ENCODE measurements around the gene CBFA2T2.
A peak's percentile ranks its signal among the peaks of the same experiment; 100 is the strongest.
"Not testable (repeated sequence)": the region's sequence is repeated elsewhere in the genome, so short reads cannot be mapped to it uniquely, and the experiment has no call there.

The CBFA2T2 gene

DNA sequence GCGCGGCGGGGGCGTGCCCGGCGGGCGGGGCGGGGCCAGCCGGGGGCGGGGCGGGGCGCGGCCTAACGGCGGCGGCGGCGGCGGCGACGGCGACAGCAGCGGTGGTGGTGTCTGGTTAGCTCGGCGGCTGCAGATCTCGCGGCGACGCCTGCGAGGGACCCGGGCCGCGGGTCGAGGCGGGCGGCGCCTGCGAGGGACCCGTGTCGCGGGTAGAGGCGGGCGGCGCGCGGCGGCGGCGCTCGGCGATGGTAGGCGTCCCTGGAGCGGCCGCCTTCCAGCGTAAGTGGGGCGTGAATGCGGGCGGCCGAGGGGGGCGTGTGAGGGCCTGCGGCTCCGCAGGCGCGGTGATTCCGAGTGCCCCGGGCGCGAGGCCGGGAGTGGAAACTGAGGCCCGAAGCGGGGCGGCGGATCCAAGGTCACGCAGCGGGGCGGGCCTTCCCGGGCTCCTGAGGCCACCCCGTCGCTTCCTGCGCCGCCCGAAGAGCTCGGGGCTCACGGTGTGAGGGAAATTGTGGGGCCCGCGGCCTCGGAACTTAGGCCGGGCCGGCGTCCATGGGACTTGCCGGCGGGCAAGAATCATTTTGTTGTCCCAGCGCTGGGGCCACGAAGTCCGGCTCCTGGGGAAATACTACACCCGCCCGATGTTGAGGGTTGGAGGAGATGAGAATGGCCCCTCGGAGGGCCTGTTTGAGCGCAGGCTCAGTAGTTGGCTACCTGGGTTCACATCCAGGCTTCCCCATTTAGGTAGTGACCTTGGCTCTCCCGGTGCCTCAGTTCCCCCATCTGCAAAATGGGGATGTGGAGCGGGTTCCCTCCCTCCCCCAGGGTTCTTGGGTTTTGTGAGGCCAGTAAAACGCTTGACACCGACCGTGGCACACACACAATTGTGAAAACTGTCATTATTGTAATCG is at the start of gene CBFA2T2:
CBFA2T2 (plus strand) TSS at position 74 of the 911 bp plus-strand sequence; CDS start at position 246, 172 bp downstream.
- Histone ChIP-seq H3K9me3 (ENCODE audit: control insufficient read depth in 2 of 2, low read length in 2 of 2) (no peaks in the 10 kb centered on the region), H3K27ac (ENCODE audit: low read depth in 2 of 2, low read length in 2 of 2) (peak within 1 kb of the TSS; percentile 93 to 96), H3K9ac (ENCODE audit: low read depth in 1 of 2, low read length in 2 of 2) (peak within 1 kb of the TSS; percentile 92 to 93), H3K4me1 (ENCODE audit: control insufficient read depth in 2 of 2, insufficient read depth in 2 of 2, low read length in 2 of 2) (peaks cover 0 to 4% of the 10 kb centered on the region in 2 donors), H3K36me3 (ENCODE audit: control insufficient read depth in 2 of 2, insufficient read depth in 2 of 2, low read length in 2 of 2) (no peaks in the 10 kb centered on the region), H3K27me3 (ENCODE audit: control insufficient read depth in 2 of 2, insufficient read depth in 2 of 2, low read length in 2 of 2) (no peaks in the 10 kb centered on the region), H3K4me3 (ENCODE audit: low read length in 2 of 2) (peak within 1 kb of the TSS; percentile 79 to 87)

DNA sequence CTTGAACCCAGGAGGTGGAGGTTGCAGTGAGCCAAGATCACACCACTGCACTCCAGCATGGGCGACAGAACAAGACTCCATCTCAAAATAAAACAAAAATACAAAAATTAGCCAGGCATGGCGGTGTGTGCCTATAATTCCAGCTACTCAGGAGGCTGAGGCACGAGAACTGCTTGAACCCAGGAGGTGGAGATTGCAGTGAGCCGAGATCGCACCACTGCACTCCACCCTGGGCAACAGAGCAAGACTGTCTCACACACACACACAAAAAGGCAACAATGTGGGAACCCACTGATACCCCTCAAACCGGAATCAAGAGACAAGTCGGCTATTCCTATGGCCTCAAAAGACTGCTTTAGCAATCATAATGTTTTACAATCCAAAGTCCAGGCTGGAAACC is 49.3 kb upstream of the CBFA2T2 start:
- not testable (repeated sequence) for H3K4me3 ChIP-seq (ENCODE audit: low read length in 2 of 2); H3K36me3 ChIP-seq (ENCODE audit: control insufficient read depth in 2 of 2, insufficient read depth in 2 of 2, low read length in 2 of 2); H3K9ac ChIP-seq (ENCODE audit: low read depth in 1 of 2, low read length in 2 of 2); H3K27me3 ChIP-seq (ENCODE audit: control insufficient read depth in 2 of 2, insufficient read depth in 2 of 2, low read length in 2 of 2); H3K9me3 ChIP-seq (ENCODE audit: control insufficient read depth in 2 of 2, low read length in 2 of 2); H3K27ac ChIP-seq (ENCODE audit: low read depth in 2 of 2, low read length in 2 of 2); H3K4me1 ChIP-seq (ENCODE audit: control insufficient read depth in 2 of 2, insufficient read depth in 2 of 2, low read length in 2 of 2)

DNA sequence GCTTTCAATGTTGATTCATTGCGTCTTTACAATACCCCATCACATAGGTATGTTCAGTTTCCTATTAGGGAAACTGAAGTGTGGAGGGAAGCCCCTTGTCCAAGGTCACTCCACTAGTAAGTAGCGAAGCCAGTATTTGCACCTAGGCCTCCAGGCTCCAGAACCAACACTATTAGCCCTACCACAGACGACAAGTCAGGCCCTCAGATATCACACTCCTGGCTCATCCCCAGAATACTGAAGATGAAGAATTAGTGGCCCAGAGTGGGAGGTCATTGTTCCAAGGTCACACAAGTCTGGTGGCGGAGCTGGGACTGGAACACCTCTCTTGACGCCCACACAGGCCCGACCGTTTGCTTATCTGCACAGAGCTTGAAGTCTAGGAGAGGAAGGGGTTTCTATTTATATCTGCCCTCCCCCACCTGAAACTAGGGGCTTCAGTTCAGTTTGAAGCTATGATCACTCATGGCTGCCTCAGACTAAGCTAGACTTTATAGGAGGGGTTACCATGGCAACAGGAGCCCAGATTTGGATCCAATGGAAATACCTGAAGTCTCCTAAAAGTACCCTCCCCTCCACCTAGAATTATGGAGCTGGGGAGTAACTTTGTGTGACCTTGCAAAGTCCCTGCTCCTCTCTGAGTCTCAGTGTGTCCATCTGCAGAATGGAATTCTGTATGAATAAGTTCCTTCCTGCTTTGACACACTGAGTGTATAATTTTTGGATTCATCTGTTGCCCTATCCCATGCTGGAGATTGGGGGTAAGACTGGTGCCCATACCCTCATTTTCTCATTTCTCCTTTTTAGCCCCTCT is 48.5 kb upstream of the CBFA2T2 start:
- Histone ChIP-seq H3K9ac (ENCODE audit: low read depth in 1 of 2, low read length in 2 of 2) (no peak overlapping the region), H3K27me3 (ENCODE audit: control insufficient read depth in 2 of 2, insufficient read depth in 2 of 2, low read length in 2 of 2) (no peaks in the 10 kb centered on the region), H3K4me3 (ENCODE audit: low read length in 2 of 2) (no peak overlapping the region), H3K9me3 (ENCODE audit: control insufficient read depth in 2 of 2, low read length in 2 of 2) (no peaks in the 10 kb centered on the region), H3K4me1 (ENCODE audit: control insufficient read depth in 2 of 2, insufficient read depth in 2 of 2, low read length in 2 of 2) (peaks cover 8% of the 10 kb centered on the region in 2 donors), H3K36me3 (ENCODE audit: control insufficient read depth in 2 of 2, insufficient read depth in 2 of 2, low read length in 2 of 2) (no peaks in the 10 kb centered on the region), H3K27ac (ENCODE audit: low read depth in 2 of 2, low read length in 2 of 2) (no peak overlapping the region)

DNA sequence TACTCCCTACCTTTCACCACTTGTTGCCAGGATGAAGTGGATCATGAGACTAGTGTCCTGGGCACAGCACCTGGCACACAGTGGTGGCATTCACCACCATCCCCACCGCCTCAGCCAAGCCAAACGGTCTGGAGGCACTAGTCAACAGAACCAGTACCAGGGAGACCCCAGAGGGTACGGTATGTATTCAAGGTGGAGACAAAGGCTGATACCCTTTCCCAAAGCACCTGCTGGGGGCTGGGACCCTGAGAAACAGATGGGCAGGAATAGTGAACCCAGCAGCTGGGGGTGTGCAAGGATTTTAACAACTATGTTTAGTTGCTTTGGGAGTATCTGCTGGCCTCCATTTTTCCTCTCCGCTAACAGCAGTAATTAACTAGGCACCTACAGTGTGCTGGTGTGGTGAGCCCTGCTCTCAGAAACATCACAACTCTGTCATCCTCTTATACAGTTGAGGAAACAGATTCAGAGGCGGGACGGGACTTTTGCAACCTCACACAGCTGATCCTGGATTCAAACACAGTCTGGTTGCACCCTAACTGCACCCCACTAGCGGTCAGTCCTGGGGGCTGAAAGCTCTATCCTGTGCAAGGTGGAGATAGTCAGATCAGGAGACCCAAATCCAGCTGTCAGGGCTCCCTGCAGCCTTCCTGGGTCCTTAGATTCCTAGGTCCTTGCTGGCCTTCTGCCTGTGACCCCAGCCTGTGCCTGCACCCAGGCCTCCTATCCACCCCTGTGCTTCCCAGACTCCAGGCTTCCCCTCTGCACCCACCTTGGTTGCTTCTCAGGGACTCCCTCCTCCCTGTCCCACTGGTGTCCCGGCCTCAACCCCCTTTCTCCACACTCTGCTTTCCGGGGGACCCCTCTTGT is 47.5 kb upstream of the CBFA2T2 start:
- Histone ChIP-seq H3K27ac (ENCODE audit: low read depth in 2 of 2, low read length in 2 of 2) (no peak overlapping the region), H3K36me3 (ENCODE audit: control insufficient read depth in 2 of 2, insufficient read depth in 2 of 2, low read length in 2 of 2) (no peaks in the 10 kb centered on the region), H3K27me3 (ENCODE audit: control insufficient read depth in 2 of 2, insufficient read depth in 2 of 2, low read length in 2 of 2) (no peaks in the 10 kb centered on the region), H3K4me3 (ENCODE audit: low read length in 2 of 2) (peak overlapping the region; percentile 59 to 63), H3K9ac (ENCODE audit: low read depth in 1 of 2, low read length in 2 of 2) (peak overlapping the region in 1 of 2 donors; percentile 55), H3K4me1 (ENCODE audit: control insufficient read depth in 2 of 2, insufficient read depth in 2 of 2, low read length in 2 of 2) (peaks cover 8% of the 10 kb centered on the region in 2 donors), H3K9me3 (ENCODE audit: control insufficient read depth in 2 of 2, low read length in 2 of 2) (no peaks in the 10 kb centered on the region)

DNA sequence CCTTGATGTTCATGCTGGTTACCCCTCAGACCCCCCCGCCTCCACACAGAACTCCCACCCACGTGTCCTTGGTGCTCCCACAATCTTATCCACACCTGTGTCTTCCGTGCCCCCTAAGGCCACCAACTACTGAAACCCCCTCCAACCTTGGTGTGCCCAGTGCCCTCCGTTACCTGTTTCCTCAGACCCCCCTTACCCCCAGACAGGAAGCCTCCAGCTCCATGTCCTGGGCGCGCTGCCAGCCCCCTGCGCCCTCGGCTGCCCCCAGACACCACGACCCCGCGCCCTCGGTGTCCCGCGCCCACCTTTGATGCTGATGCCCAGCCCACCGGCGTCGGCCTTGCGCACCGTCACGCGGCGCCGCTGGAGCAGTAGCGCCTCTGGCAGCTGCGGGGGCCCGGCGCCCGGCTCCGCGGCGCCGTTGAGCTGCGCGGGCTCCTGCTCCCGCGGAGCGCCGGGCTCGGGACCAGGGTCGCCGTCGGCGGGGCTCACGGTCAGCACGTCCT is 46.8 kb upstream of the CBFA2T2 start:
- Histone ChIP-seq H3K27me3 (ENCODE audit: control insufficient read depth in 2 of 2, insufficient read depth in 2 of 2, low read length in 2 of 2) (no peaks in the 10 kb centered on the region), H3K27ac (ENCODE audit: low read depth in 2 of 2, low read length in 2 of 2) (peak overlapping the region; percentile 42 to 43), H3K36me3 (ENCODE audit: control insufficient read depth in 2 of 2, insufficient read depth in 2 of 2, low read length in 2 of 2) (no peaks in the 10 kb centered on the region), H3K4me3 (ENCODE audit: low read length in 2 of 2) (peak overlapping the region; percentile 59 to 63), H3K9ac (ENCODE audit: low read depth in 1 of 2, low read length in 2 of 2) (peak overlapping the region; percentile 32 to 55), H3K9me3 (ENCODE audit: control insufficient read depth in 2 of 2, low read length in 2 of 2) (no peaks in the 10 kb centered on the region), H3K4me1 (ENCODE audit: control insufficient read depth in 2 of 2, insufficient read depth in 2 of 2, low read length in 2 of 2) (peaks cover 8% of the 10 kb centered on the region in 2 donors)

DNA sequence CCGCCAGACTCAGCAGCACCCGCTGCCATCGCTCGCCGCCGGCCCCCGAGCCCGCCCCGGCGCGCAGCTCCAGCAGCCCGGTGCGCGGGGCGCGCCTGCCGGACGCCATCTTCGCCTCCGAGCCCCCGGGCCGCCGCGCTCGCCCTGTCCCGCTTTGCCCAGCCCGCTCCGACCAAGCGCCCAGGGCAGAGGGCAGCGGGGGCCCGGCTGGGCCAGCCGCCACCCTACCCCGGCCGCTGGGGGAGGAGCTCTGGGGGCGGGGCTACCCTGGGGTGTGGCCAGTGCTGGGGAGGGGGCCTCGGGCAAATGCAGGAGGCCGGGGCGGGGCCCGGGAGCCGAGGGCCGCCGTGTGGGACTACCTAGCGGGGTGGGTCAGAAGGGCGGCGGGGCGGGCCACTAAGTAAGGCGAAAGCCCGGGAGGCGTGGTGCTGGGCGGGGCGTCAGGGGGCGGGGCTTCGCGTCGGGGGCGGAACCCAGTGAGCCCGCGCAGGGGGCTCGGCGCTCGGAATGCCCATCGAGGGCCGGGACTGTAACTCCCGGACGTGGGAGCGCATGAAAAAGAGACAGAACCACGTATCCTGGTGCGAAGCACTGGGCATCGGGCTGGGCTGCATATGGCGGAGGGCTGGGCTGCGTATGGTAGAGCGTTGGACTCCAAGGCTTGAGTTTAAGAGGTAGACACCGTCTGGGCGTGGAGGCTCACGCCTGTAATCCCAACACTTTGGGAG is 46.2 kb upstream of the CBFA2T2 start, which contains the start of gene SNTA1:
SNTA1 (minus strand) TSS at position 252 of the 728 bp plus-strand sequence; CDS start at position 109, 143 bp downstream.
- Histone ChIP-seq H3K9ac (ENCODE audit: low read depth in 1 of 2, low read length in 2 of 2) (peak within 1 kb of the TSS; percentile 55 to 68), H3K4me1 (ENCODE audit: control insufficient read depth in 2 of 2, insufficient read depth in 2 of 2, low read length in 2 of 2) (peaks cover 8% of the 10 kb centered on the region in 2 donors), H3K27ac (ENCODE audit: low read depth in 2 of 2, low read length in 2 of 2) (peak within 1 kb of the TSS; percentile 42 to 78)

DNA sequence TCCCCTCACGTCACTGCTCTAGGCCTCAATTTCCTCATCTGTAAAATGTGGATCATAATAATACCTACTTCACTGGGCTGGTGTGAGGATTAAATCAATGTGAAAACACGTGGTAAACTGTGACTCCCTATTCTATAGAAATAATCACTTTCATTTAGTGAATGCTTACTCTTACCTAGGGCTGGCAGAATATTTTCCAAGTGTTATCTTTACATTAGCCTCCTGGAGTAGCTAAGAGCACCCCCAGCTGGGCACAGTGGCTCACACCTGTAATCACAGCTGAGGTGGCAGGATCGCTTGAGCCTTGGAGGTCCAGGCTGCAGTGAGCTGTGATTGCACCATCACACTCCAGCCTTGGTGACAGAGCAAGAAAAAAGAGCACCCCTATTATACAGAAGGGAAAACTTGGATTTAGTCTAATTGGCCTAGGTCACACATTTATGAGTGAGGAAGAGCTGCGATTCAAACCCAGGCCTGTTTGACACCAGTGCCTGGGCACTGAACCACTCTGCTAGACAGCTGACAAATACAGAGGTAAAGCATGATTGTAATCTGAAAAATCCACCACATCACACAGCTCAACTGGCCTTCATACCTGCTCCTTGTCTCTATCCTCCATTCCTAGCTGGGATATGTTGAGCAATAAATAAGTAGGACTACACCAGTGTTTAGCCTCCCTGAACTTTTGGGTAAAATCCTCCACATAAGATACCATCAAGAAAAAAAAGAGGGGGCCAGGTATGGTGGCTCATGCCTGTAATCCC is 44.9 kb upstream of the CBFA2T2 start:
- Histone ChIP-seq H3K36me3 (ENCODE audit: control insufficient read depth in 2 of 2, insufficient read depth in 2 of 2, low read length in 2 of 2) (no peaks in the 10 kb centered on the region), H3K27me3 (ENCODE audit: control insufficient read depth in 2 of 2, insufficient read depth in 2 of 2, low read length in 2 of 2) (no peaks in the 10 kb centered on the region), H3K9ac (ENCODE audit: low read depth in 1 of 2, low read length in 2 of 2) (peak overlapping the region in 1 of 2 donors; percentile 3), H3K9me3 (ENCODE audit: control insufficient read depth in 2 of 2, low read length in 2 of 2) (no peaks in the 10 kb centered on the region), H3K4me1 (ENCODE audit: control insufficient read depth in 2 of 2, insufficient read depth in 2 of 2, low read length in 2 of 2) (peaks cover 8% of the 10 kb centered on the region in 2 donors), H3K27ac (ENCODE audit: low read depth in 2 of 2, low read length in 2 of 2) (no peak overlapping the region), H3K4me3 (ENCODE audit: low read length in 2 of 2) (peak overlapping the region; percentile 58 to 69)

More for the DNA sequence above, 46.2 kb upstream of the CBFA2T2 start, which contains the start of gene SNTA1:
- peak within 1 kb of the TSS; percentile 69 to 91 for H3K4me3 ChIP-seq (ENCODE audit: low read length in 2 of 2)
- H3K27me3 ChIP-seq (ENCODE audit: control insufficient read depth in 2 of 2, insufficient read depth in 2 of 2, low read length in 2 of 2): no peaks in the 10 kb centered on the region
- H3K9me3 ChIP-seq (ENCODE audit: control insufficient read depth in 2 of 2, low read length in 2 of 2): no peaks in the 10 kb centered on the region
- no peaks in the 10 kb centered on the region for H3K36me3 ChIP-seq (ENCODE audit: control insufficient read depth in 2 of 2, insufficient read depth in 2 of 2, low read length in 2 of 2)

DNA sequence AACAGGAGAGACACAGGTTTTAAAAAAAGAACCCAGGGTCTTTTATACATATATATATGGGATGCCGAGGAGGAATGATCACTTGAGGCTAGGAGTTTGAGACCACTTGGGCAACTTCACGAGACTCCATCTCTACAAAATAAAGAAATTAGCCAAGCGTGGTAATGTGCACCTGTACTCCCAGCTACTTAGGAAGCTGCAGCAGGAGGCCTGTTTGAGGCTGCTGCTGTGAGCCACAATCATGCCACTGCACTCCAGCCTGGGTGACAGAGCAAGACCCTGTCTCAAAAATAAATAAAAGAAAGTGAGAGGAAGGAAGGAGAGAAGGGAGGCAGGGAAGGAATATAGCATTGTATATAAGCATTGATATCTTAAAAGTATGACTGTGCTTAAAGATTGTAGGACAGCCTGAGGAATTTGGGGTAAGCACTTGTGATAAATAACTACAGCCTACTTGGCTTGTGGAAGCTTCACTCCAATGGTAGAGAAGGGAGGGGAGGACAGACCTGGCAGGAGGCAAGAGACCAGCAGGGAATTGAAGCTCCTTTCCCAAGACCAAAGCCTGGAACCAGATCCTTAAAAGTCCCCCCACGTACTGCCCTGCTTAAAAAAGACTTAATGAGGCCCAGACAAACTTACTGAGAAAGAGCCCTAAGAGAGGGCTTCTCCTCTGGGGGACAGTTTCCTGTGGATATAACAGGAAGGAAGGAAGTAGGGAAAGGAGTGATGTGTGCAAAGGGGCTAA is 43.8 kb upstream of the CBFA2T2 start:
- Histone ChIP-seq H3K9me3 (ENCODE audit: control insufficient read depth in 2 of 2, low read length in 2 of 2) (no peaks in the 10 kb centered on the region), H3K9ac (ENCODE audit: low read depth in 1 of 2, low read length in 2 of 2) (no peak overlapping the region), H3K4me1 (ENCODE audit: control insufficient read depth in 2 of 2, insufficient read depth in 2 of 2, low read length in 2 of 2) (peaks cover 8% of the 10 kb centered on the region in 2 donors), H3K27ac (ENCODE audit: low read depth in 2 of 2, low read length in 2 of 2) (no peak overlapping the region), H3K4me3 (ENCODE audit: low read length in 2 of 2) (no peak overlapping the region), H3K27me3 (ENCODE audit: control insufficient read depth in 2 of 2, insufficient read depth in 2 of 2, low read length in 2 of 2) (no peaks in the 10 kb centered on the region), H3K36me3 (ENCODE audit: control insufficient read depth in 2 of 2, insufficient read depth in 2 of 2, low read length in 2 of 2) (no peaks in the 10 kb centered on the region)

Data from mucosa of rectum (tissue), 2 donors.